ENCODE measurements around the gene ATXN7L1. TPM values are rescaled to one million over a fixed set of nuclear protein-coding genes. Genes with fewer than 3 reads are reported as not detected.
A peak's percentile ranks its signal among the peaks of the same experiment; 100 is the strongest.
"Not testable (repeated sequence)": the region's sequence is repeated elsewhere in the genome, so short reads cannot be mapped to it uniquely, and the experiment has no call there.

ATXN7L1 gene
- total and polyA plus RNA-seq, 5 donors from 2014 or later, result 25.8 to 78.9 (median 26.8) TPM

- DNase-seq, result no peak
- H3K9me3 ChIP-seq (ENCODE audit: control insufficient read depth in 2 of 2, low read length in 2 of 2), result no peaks in the 10 kb centered on the region
- no peaks in the 10 kb centered on the region for H3K27me3 ChIP-seq (ENCODE audit: control insufficient read depth, insufficient read depth, low read length)
- Mint-ChIP-seq H3K4me3 (no peak overlapping the region), H3K9me3 (no peaks in the 10 kb centered on the region), H3K27ac (no peak overlapping the region), H3K27me3 (no peaks in the 10 kb centered on the region), H3K36me3 (peaks cover 30% of the 10 kb centered on the region), H3K4me1 (no peaks in the 10 kb centered on the region)
- no peaks in the 10 kb centered on the region for H3K4me1 ChIP-seq (ENCODE audit: control insufficient read depth, insufficient read depth, low read length, poor library complexity, severe bottlenecking)
- peaks cover 55% of the 10 kb centered on the region for H3K36me3 ChIP-seq (ENCODE audit: control insufficient read depth, insufficient read depth, low read length)
- ATAC-seq (ENCODE audit: low read depth in 2 of 2), result no peak
- no peak overlapping the region for H3K27ac ChIP-seq (ENCODE audit: insufficient read depth, low read length, poor library complexity, severe bottlenecking)
- H3K4me3 ChIP-seq (ENCODE audit: low read depth, low read length), result no peak overlapping the region
Observed at GRCh38 chr7:105611856-105612775, 264.3 kb downstream of the ATXN7L1 start.

GRCh38 chr7:105610165-105610930 is 266.1 kb downstream of the ATXN7L1 start:
- no peak overlapping the region for H3K27ac ChIP-seq (ENCODE audit: insufficient read depth, low read length, poor library complexity, severe bottlenecking)
- Mint-ChIP-seq H3K4me3 (no peak overlapping the region), H3K27me3 (no peaks in the 10 kb centered on the region), H3K4me1 (no peaks in the 10 kb centered on the region), H3K9me3 (no peaks in the 10 kb centered on the region), H3K27ac (no peak overlapping the region), H3K36me3 (peaks cover 28% of the 10 kb centered on the region)
- H3K36me3 ChIP-seq (ENCODE audit: control insufficient read depth, insufficient read depth, low read length), result peaks cover 37% of the 10 kb centered on the region
- ATAC-seq (ENCODE audit: low read depth in 2 of 2), result no peak
- no peak overlapping the region for H3K4me3 ChIP-seq (ENCODE audit: low read depth, low read length)
- H3K27me3 ChIP-seq (ENCODE audit: control insufficient read depth, insufficient read depth, low read length), result no peaks in the 10 kb centered on the region
- no peaks in the 10 kb centered on the region for H3K4me1 ChIP-seq (ENCODE audit: control insufficient read depth, insufficient read depth, low read length, poor library complexity, severe bottlenecking)
- no peak for DNase-seq
- H3K9me3 ChIP-seq (ENCODE audit: control insufficient read depth in 2 of 2, low read length in 2 of 2), result no peaks in the 10 kb centered on the region

GRCh38 chr7:105602325-105603305 is 273.8 kb downstream of the ATXN7L1 start:
- Histone ChIP-seq H3K27me3 (ENCODE audit: control insufficient read depth, insufficient read depth, low read length) (no peaks in the 10 kb centered on the region), H3K27ac (ENCODE audit: insufficient read depth, low read length, poor library complexity, severe bottlenecking) (no peak overlapping the region), H3K4me3 (ENCODE audit: low read depth, low read length) (no peak overlapping the region), H3K9me3 (ENCODE audit: control insufficient read depth in 2 of 2, low read length in 2 of 2) (no peaks in the 10 kb centered on the region), H3K4me1 (ENCODE audit: control insufficient read depth, insufficient read depth, low read length, poor library complexity, severe bottlenecking) (no peaks in the 10 kb centered on the region), H3K36me3 (ENCODE audit: control insufficient read depth, insufficient read depth, low read length) (no peaks in the 10 kb centered on the region)
- Mint-ChIP-seq H3K9me3 (no peaks in the 10 kb centered on the region), H3K27me3 (peaks cover 6% of the 10 kb centered on the region), H3K4me1 (peaks cover 0 to 6% (median 1%) of the 10 kb centered on the region in 4 donors), H3K36me3 (peaks cover 16% of the 10 kb centered on the region), H3K27ac (no peak overlapping the region), H3K4me3 (no peak overlapping the region)
- ATAC-seq (ENCODE audit: low read depth in 2 of 2), result no peak
- no peak for DNase-seq

- Histone ChIP-seq H3K36me3 (ENCODE audit: control insufficient read depth, insufficient read depth, low read length) (no peaks in the 10 kb centered on the region), H3K4me3 (ENCODE audit: low read depth, low read length) (no peak overlapping the region), H3K9me3 (ENCODE audit: control insufficient read depth in 2 of 2, low read length in 2 of 2) (no peaks in the 10 kb centered on the region), H3K27ac (ENCODE audit: insufficient read depth, low read length, poor library complexity, severe bottlenecking) (no peak overlapping the region), H3K27me3 (ENCODE audit: control insufficient read depth, insufficient read depth, low read length) (no peaks in the 10 kb centered on the region), H3K4me1 (ENCODE audit: control insufficient read depth, insufficient read depth, low read length, poor library complexity, severe bottlenecking) (no peaks in the 10 kb centered on the region)
- Mint-ChIP-seq H3K9me3 (no peaks in the 10 kb centered on the region), H3K4me3 (no peak overlapping the region), H3K27ac (peak overlapping the region in 1 of 3 donors; percentile 66), H3K4me1 (peaks cover 0 to 6% (median 1%) of the 10 kb centered on the region in 4 donors), H3K27me3 (peaks cover 12% of the 10 kb centered on the region), H3K36me3 (peaks cover 12% of the 10 kb centered on the region)
- DNase-seq (no peak), ATAC-seq (ENCODE audit: low read depth in 2 of 2) (no peak)
Observed at GRCh38 chr7:105600720-105601550, 275.5 kb downstream of the ATXN7L1 start.

GRCh38 chr7:105599551-105599950 is 276.8 kb downstream of the ATXN7L1 start:
- H3K27ac Mint-ChIP-seq, result peak overlapping the region in 1 of 3 donors; percentile 43

GRCh38 chr7:105599080-105599479 is 277.3 kb downstream of the ATXN7L1 start:
- not testable (repeated sequence) for H3K36me3 Mint-ChIP-seq; H3K9me3 ChIP-seq (ENCODE audit: control insufficient read depth in 2 of 2, low read length in 2 of 2); ATAC-seq (ENCODE audit: low read depth in 2 of 2); H3K27ac Mint-ChIP-seq; H3K27ac ChIP-seq (ENCODE audit: insufficient read depth, low read length, poor library complexity, severe bottlenecking); H3K4me1 Mint-ChIP-seq; H3K4me3 Mint-ChIP-seq; H3K36me3 ChIP-seq (ENCODE audit: control insufficient read depth, insufficient read depth, low read length); H3K9me3 Mint-ChIP-seq; DNase-seq; H3K27me3 ChIP-seq (ENCODE audit: control insufficient read depth, insufficient read depth, low read length); H3K4me3 ChIP-seq (ENCODE audit: low read depth, low read length); H3K4me1 ChIP-seq (ENCODE audit: control insufficient read depth, insufficient read depth, low read length, poor library complexity, severe bottlenecking)
- peaks cover 12% of the 10 kb centered on the region for H3K27me3 Mint-ChIP-seq

More at GRCh38 chr7:105599551-105599950, 276.8 kb downstream of the ATXN7L1 start:
- H3K4me3 ChIP-seq (ENCODE audit: low read depth, low read length), result no peak overlapping the region
- ATAC-seq (ENCODE audit: low read depth in 2 of 2), result no peak
- no peaks in the 10 kb centered on the region for H3K4me1 ChIP-seq (ENCODE audit: control insufficient read depth, insufficient read depth, low read length, poor library complexity, severe bottlenecking)
- no peaks in the 10 kb centered on the region for H3K36me3 ChIP-seq (ENCODE audit: control insufficient read depth, insufficient read depth, low read length)
- H3K27me3 ChIP-seq (ENCODE audit: control insufficient read depth, insufficient read depth, low read length), result no peaks in the 10 kb centered on the region
- Mint-ChIP-seq H3K9me3 (no peaks in the 10 kb centered on the region), H3K4me1 (peaks cover 0 to 6% (median 0%) of the 10 kb centered on the region in 4 donors), H3K27me3 (peaks cover 12% of the 10 kb centered on the region), H3K36me3 (peaks cover 8% of the 10 kb centered on the region), H3K4me3 (no peak overlapping the region)
- no peak for DNase-seq
- no peak overlapping the region for H3K27ac ChIP-seq (ENCODE audit: insufficient read depth, low read length, poor library complexity, severe bottlenecking)
- H3K9me3 ChIP-seq (ENCODE audit: control insufficient read depth in 2 of 2, low read length in 2 of 2), result no peaks in the 10 kb centered on the region

Data from CD4-positive, CD25-positive, alpha-beta regulatory T cell (primary cell).